Osteoblast (primary cell): ENCODE measurements around the gene LRCH3. TPM values are rescaled to one million over a fixed set of nuclear protein-coding genes. Genes with fewer than 3 reads are reported as not detected.

Experiments
- DNase-seq: peaks from one replicate; pipeline ENCODE4 v3.0.0; 2011; ENCODE audit warnings: low spot score, mixed read lengths; ENCODE audit not compliant: insufficient read length; ENCODE audit errors: missing footprints
- H2AFZ ChIP-seq: 2 replicates; pipeline ENCODE4 v1.6.0; 2011; ENCODE audit warnings: mild to moderate bottlenecking, low read length
- H3K27ac ChIP-seq: 2 replicates; pipeline ENCODE4 v1.5.1; 2011; ENCODE audit warnings: mild to moderate bottlenecking, low read depth, low read length, moderate library complexity
- H3K27me3 ChIP-seq: 2 replicates; pipeline ENCODE4 v1.6.0; 2012; ENCODE audit warnings: mild to moderate bottlenecking, control low read depth, inconsistent platforms, low read length, moderate library complexity; ENCODE audit not compliant: insufficient read depth
- H3K36me3 ChIP-seq: 2 replicates; pipeline ENCODE4 v1.5.1; 2011; ENCODE audit warnings: mild to moderate bottlenecking, low read length, control low read depth, moderate library complexity; ENCODE audit not compliant: insufficient read depth
- H3K4me1 ChIP-seq: 2 replicates; pipeline ENCODE4 v1.5.1; 2011; ENCODE audit warnings: mild to moderate bottlenecking, low read length, control low read depth, moderate library complexity; ENCODE audit not compliant: insufficient read depth
- H3K4me2 ChIP-seq: 2 replicates; pipeline ENCODE4 v1.6.0; 2011; ENCODE audit warnings: mild to moderate bottlenecking, low read length; ENCODE audit not compliant: insufficient read depth
- H3K4me3 ChIP-seq: fragments of 200-600 bp; sonication (generic); 3 replicates; pipeline ENCODE4 v1.5.1; 2012; ENCODE audit warnings: mild to moderate bottlenecking, low read length, inconsistent platforms; ENCODE audit not compliant: insufficient read depth
- H3K79me2 ChIP-seq: 2 replicates; pipeline ENCODE4 v1.6.0; 2012; ENCODE audit warnings: mild to moderate bottlenecking, low read length, control low read depth, inconsistent platforms; ENCODE audit not compliant: insufficient read depth
- H3K9me3 ChIP-seq: 2 replicates; pipeline ENCODE4 v1.5.1; 2011; ENCODE audit warnings: low read depth, low read length, control low read depth
- H4K20me1 ChIP-seq: 2 replicates; pipeline ENCODE4 v1.6.0; 2012; ENCODE audit warnings: mild to moderate bottlenecking, low read length, control low read depth; ENCODE audit not compliant: insufficient read depth
- total RNA-seq: library from RNA; depleted of rRNA; stranded (reverse); fragments of >200 nt; gene quantifications from 2 replicates; pipeline ENCODE4 v1.2.3, GENCODE V29; 2012
- TF ChIP-seq, protein P1 (sequence below): IDR thresholded peaks from 2 replicates; pipeline ENCODE4 v1.5.1; 2011; ENCODE audit warnings: mild to moderate bottlenecking, low read depth, low read length, moderate library complexity; ENCODE audit errors: extremely low read depth

The LRCH3 gene
- total RNA-seq, 1 donor: 91.6 TPM

- Histone ChIP-seq H3K9me3 (no peaks in the 10 kb centered on the region), H3K27me3 (no peaks in the 10 kb centered on the region), H3K4me2 (peak overlapping the region; percentile 98), H3K4me1 (peaks cover 19% of the 10 kb centered on the region), H3K27ac (peak overlapping the region; percentile 70), H4K20me1 (peaks cover 31% of the 10 kb centered on the region), H2AFZ (peak overlapping the region; percentile 92), H3K36me3 (no peaks in the 10 kb centered on the region), H3K4me3 (peak overlapping the region; percentile 87), H3K79me2 (peaks cover 31% of the 10 kb centered on the region)
- DNase-seq: peak; percentile 87
- TF ChIP-seq, protein P1, sequence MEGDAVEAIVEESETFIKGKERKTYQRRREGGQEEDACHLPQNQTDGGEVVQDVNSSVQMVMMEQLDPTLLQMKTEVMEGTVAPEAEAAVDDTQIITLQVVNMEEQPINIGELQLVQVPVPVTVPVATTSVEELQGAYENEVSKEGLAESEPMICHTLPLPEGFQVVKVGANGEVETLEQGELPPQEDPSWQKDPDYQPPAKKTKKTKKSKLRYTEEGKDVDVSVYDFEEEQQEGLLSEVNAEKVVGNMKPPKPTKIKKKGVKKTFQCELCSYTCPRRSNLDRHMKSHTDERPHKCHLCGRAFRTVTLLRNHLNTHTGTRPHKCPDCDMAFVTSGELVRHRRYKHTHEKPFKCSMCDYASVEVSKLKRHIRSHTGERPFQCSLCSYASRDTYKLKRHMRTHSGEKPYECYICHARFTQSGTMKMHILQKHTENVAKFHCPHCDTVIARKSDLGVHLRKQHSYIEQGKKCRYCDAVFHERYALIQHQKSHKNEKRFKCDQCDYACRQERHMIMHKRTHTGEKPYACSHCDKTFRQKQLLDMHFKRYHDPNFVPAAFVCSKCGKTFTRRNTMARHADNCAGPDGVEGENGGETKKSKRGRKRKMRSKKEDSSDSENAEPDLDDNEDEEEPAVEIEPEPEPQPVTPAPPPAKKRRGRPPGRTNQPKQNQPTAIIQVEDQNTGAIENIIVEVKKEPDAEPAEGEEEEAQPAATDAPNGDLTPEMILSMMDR: no peak
Observed at GRCh38 chr3:197748597-197749314, 42.3 kb upstream of the LRCH3 start.

DNA sequence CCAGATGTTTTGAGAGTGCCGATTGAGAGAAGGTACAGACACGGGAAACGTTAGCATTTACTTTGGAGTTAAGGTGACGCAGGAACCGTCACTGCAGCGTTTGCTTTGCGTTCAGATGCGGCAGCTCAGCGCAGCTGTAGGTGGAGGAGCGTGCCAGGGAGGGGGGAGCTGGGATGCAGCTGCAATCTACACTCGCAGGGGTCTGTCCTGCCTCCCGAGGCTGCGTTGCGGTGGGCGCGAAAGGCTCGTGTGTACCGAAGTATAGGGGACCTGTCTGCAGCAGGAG is 41.8 kb upstream of the LRCH3 start:
- H3K4me1 ChIP-seq: peaks cover 19% of the 10 kb centered on the region
- H3K9me3 ChIP-seq: no peaks in the 10 kb centered on the region
- H2AFZ ChIP-seq: peak overlapping the region; percentile 92
- TF ChIP-seq, protein P1: no peak
- DNase-seq: peak; percentile 92
- no peaks in the 10 kb centered on the region for H3K36me3 ChIP-seq
- H4K20me1 ChIP-seq: peaks cover 34% of the 10 kb centered on the region
- peak overlapping the region; percentile 70 for H3K27ac ChIP-seq
- peak overlapping the region; percentile 87 for H3K4me3 ChIP-seq
- peaks cover 36% of the 10 kb centered on the region for H3K79me2 ChIP-seq
- peak overlapping the region; percentile 98 for H3K4me2 ChIP-seq
- no peaks in the 10 kb centered on the region for H3K27me3 ChIP-seq

DNA sequence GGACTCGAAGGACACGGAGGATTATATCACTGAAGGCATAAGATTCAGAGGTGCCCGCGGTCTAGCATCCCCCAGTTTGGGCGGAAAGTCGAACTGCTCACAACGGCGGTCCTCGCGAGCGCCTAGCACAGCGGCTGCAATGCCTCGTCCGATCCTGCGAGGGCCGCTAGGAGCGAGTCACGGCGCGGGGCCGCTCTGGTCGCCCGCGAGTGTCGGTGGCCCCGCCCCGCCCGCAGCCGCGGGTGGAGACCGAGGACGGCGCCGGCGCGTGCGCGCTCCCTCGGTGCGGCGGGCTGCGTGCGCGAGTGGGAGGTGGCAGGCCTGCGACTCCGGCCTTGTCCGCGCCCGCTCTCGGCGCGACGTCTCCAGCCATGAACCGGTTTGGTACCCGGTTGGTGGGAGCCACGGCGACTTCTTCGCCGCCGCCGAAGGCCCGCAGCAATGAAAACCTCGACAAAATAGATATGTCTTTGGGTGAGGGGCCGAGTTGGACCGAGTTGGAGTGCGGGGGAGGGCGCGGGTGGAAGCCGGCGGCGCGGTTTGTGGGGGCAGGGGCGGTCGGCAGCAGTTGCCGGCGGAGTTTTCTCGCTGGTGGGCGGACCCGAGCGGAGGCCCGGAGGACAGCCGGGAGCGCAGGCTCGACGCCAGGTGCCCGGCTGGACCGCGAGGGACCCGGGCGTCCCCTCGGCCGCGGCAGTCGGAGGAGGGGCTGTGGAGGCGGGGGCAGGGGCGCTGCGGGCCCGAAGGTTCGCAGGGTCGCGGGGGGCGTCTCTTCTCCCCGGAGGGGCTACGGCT is 41.3 kb upstream of the LRCH3 start, which contains the start of gene FYTTD1:
Gene FYTTD1 (plus strand): TSS at position 283 of the 795 bp plus-strand sequence. CDS start 89 bp downstream, at position 372.
- TF ChIP-seq, protein P1: peak; percentile 31
- Histone ChIP-seq H3K27me3 (no peaks in the 10 kb centered on the region), H3K4me1 (peaks cover 19% of the 10 kb centered on the region), H4K20me1 (peaks cover 36% of the 10 kb centered on the region), H3K9me3 (no peaks in the 10 kb centered on the region), H3K79me2 (peaks cover 41% of the 10 kb centered on the region), H3K4me3 (peak within 1 kb of the TSS; percentile 87), H2AFZ (peak within 1 kb of the TSS; percentile 92), H3K27ac (peak within 1 kb of the TSS; percentile 70), H3K4me2 (peak within 1 kb of the TSS; percentile 98), H3K36me3 (no peaks in the 10 kb centered on the region)
- DNase-seq: peak; percentile 98

- no peaks in the 10 kb centered on the region for H3K9me3 ChIP-seq
- H3K4me2 ChIP-seq: peak overlapping the region; percentile 98
- peak overlapping the region; percentile 70 for H3K27ac ChIP-seq
- peaks cover 19% of the 10 kb centered on the region for H3K4me1 ChIP-seq
- TF ChIP-seq, protein P1: no peak
- peak; percentile 95 for DNase-seq
- H3K27me3 ChIP-seq: no peaks in the 10 kb centered on the region
- peaks cover 36% of the 10 kb centered on the region for H4K20me1 ChIP-seq
- H3K4me3 ChIP-seq: peak overlapping the region; percentile 87
- H2AFZ ChIP-seq: peak overlapping the region; percentile 72
- H3K36me3 ChIP-seq: no peaks in the 10 kb centered on the region
- H3K79me2 ChIP-seq: peaks cover 47% of the 10 kb centered on the region
Observed at GRCh38 chr3:197750396-197750831, 40.6 kb upstream of the LRCH3 start.
